Measurements from ENCODE around the gene CCDC186. TPM values are rescaled to one million over a fixed set of nuclear protein-coding genes. Genes with fewer than 3 reads are reported as not detected.

CCDC186 gene
- total RNA-seq, 1 experiment from 2014 or later = 9.8 TPM

- no peak for DNase-seq (ENCODE audit: low spot score)
Observed at GRCh38 chr10:114115661-114116445, 58.1 kb downstream of the CCDC186 start.

- peak; percentile 71 for DNase-seq (ENCODE audit: low spot score)
Observed at GRCh38 chr10:114110174-114110972, 63.6 kb downstream of the CCDC186 start.

GRCh38 chr10:114103284-114103683 lies 70.7 kb downstream of the CCDC186 start:
- DNase-seq (ENCODE audit: low spot score) = peak; percentile 75

- DNase-seq (ENCODE audit: low spot score) = no peak
Observed at GRCh38 chr10:114102256-114102655, 71.7 kb downstream of the CCDC186 start.

- DNase-seq (ENCODE audit: low spot score) = peak; percentile 50
Observed at GRCh38 chr10:114100848-114101741, 72.9 kb downstream of the CCDC186 start.

- DNase-seq (ENCODE audit: low spot score) = no peak
Observed at GRCh38 chr10:114096864-114097263, 77.1 kb downstream of the CCDC186 start.

- no peak for DNase-seq (ENCODE audit: low spot score)
Observed at GRCh38 chr10:114095559-114096337, 78.3 kb downstream of the CCDC186 start.

GRCh38 chr10:114094795-114095194 lies 79.2 kb downstream of the CCDC186 start:
- no peak for DNase-seq (ENCODE audit: low spot score)

- no peak for DNase-seq (ENCODE audit: low spot score)
Observed at GRCh38 chr10:114087655-114088054, 86.3 kb downstream of the CCDC186 start.

GRCh38 chr10:114087255-114087654 lies 86.7 kb downstream of the CCDC186 start:
- DNase-seq (ENCODE audit: low spot score) = no peak

GRCh38 chr10:114084215-114084614 lies 89.8 kb downstream of the CCDC186 start:
- no peak for DNase-seq (ENCODE audit: low spot score)

GRCh38 chr10:114083040-114083439 lies 91.0 kb downstream of the CCDC186 start:
- peak; percentile 85 for DNase-seq (ENCODE audit: low spot score)

GRCh38 chr10:114081911-114082583 lies 92.0 kb downstream of the CCDC186 start:
- DNase-seq (ENCODE audit: low spot score) = peak; percentile 74

GRCh38 chr10:114079421-114079820 lies 94.6 kb downstream of the CCDC186 start:
- DNase-seq (ENCODE audit: low spot score) = no peak

- no peak for DNase-seq (ENCODE audit: low spot score)
Observed at GRCh38 chr10:114078346-114078745, 95.7 kb downstream of the CCDC186 start.

GRCh38 chr10:114077815-114078219 lies 96.2 kb downstream of the CCDC186 start:
- DNase-seq (ENCODE audit: low spot score) = no peak

- no peak for DNase-seq (ENCODE audit: low spot score)
Observed at GRCh38 chr10:114077347-114077746, 96.7 kb downstream of the CCDC186 start.

GRCh38 chr10:114075093-114075492 lies 98.9 kb downstream of the CCDC186 start:
- no peak for DNase-seq (ENCODE audit: low spot score)

- DNase-seq (ENCODE audit: low spot score) = no peak
Observed at GRCh38 chr10:114073395-114074186, 100.4 kb downstream of the CCDC186 start.

Data from HT-29 (cell line).